HEK293 (cell line): ENCODE data around the gene HES1.
"Not testable (repeated sequence)": the region's sequence is repeated elsewhere in the genome, so short reads cannot be mapped to it uniquely, and the experiment has no call there.

ENCODE experiments used
- CTCF ChIA-PET: fragments of 350-600 bp; formaldehyde crosslinking; extraction: SDS; loops from one replicate; lab custom pipeline; 2021; ENCODE audit warnings: antibody characterized with exemption; lab: Yijun Ruan, JAX
- POLR2A ChIA-PET: fragments of 300-600 bp; formaldehyde crosslinking; extraction: SDS; loops from one replicate; lab custom pipeline; 2020; ENCODE audit warnings: antibody characterized with exemption, inconsistent platforms; lab: Yijun Ruan, JAX
- H3K27ac ChIP-seq: fragments of 200-500 bp; sonication (Bioruptor generic); 2 replicates; pipeline ENCODE4 v1.5.1; 2014; ENCODE audit warnings: low read depth, low read length, control low read depth, inconsistent platforms; ENCODE audit errors: extremely low read depth
- H3K36me3 ChIP-seq, 2 experiments: fragments of 200-500 bp in 1 of 2; sonication (Bioruptor generic) in 1 of 2; 1 replicate in 1 of 2; 2 replicates in 1 of 2; pipeline ENCODE4 v1.5.1; 2014 to 2017; ENCODE audit warnings: inconsistent platforms in 2 of 2, low read length in 2 of 2; ENCODE audit not compliant: control insufficient read depth in 2 of 2, insufficient read depth in 1 of 2
- H3K4me1 ChIP-seq: fragments of 200-500 bp; sonication (Bioruptor generic); 2 replicates; pipeline ENCODE4 v1.5.1; 2014; ENCODE audit warnings: mild to moderate bottlenecking, low read length, inconsistent platforms; ENCODE audit not compliant: control insufficient read depth, insufficient read depth
- H3K4me3 ChIP-seq: 2 replicates; pipeline ENCODE4 v1.5.1; 2011; ENCODE audit warnings: low read depth, mild to moderate bottlenecking, control low read depth, low read length, moderate library complexity
- H3K9me3 ChIP-seq: fragments of 200-500 bp; sonication (Bioruptor generic); 2 replicates; pipeline ENCODE4 v1.5.1; 2014; ENCODE audit warnings: low read depth, low read length, inconsistent platforms; ENCODE audit not compliant: control insufficient read depth, insufficient read depth
- GFI1B ChIP-seq: fragments of 450-650 bp; formaldehyde crosslinking; IDR thresholded peaks from 2 replicates; pipeline ENCODE4 v1.5.1; 2016; ENCODE audit warnings: missing biosample characterization, missing genetic modification characterization
- GLI4 ChIP-seq: fragments of 450-650 bp; formaldehyde crosslinking; IDR thresholded peaks from 2 replicates; pipeline ENCODE4 v1.5.1; 2016; ENCODE audit warnings: missing biosample characterization, missing genetic modification characterization
- SCRT1 ChIP-seq: fragments of 450-650 bp; formaldehyde crosslinking; IDR thresholded peaks from 2 replicates; pipeline ENCODE4 v1.5.1; 2016; ENCODE audit warnings: missing biosample characterization, missing genetic modification characterization, borderline replicate concordance
- WT1 ChIP-seq: fragments of 450-650 bp; formaldehyde crosslinking; IDR thresholded peaks from 2 replicates; pipeline ENCODE4 v1.5.1; 2016; ENCODE audit warnings: missing biosample characterization, missing genetic modification characterization
- ZFP41 ChIP-seq: fragments of 450-650 bp; formaldehyde crosslinking; IDR thresholded peaks from 2 replicates; pipeline ENCODE4 v1.5.1; 2016; ENCODE audit warnings: missing biosample characterization, missing genetic modification characterization, borderline replicate concordance
- ZNF140 ChIP-seq: fragments of 450-650 bp; formaldehyde crosslinking; IDR thresholded peaks from 2 replicates; pipeline ENCODE4 v1.5.1; 2016; ENCODE audit warnings: missing biosample characterization, missing genetic modification characterization
- ZNF169 ChIP-seq: fragments of 450-650 bp; formaldehyde crosslinking; IDR thresholded peaks from 2 replicates; pipeline ENCODE4 v1.5.1; 2016; ENCODE audit warnings: missing biosample characterization, missing genetic modification characterization
- ZNF174 ChIP-seq: fragments of 450-650 bp; formaldehyde crosslinking; IDR thresholded peaks from 2 replicates; pipeline ENCODE4 v1.5.0; 2017; ENCODE audit warnings: missing biosample characterization, mild to moderate bottlenecking, missing genetic modification characterization
- ZNF239 ChIP-seq: fragments of 450-650 bp; formaldehyde crosslinking; IDR thresholded peaks from 2 replicates; pipeline ENCODE4 v1.5.1; 2016; ENCODE audit warnings: missing biosample characterization, missing genetic modification characterization
- ZNF26 ChIP-seq: fragments of 450-650 bp; formaldehyde crosslinking; IDR thresholded peaks from 2 replicates; pipeline ENCODE4 v1.5.1; 2016; ENCODE audit warnings: missing biosample characterization, missing genetic modification characterization
- ZNF292 ChIP-seq: fragments of 450-650 bp; formaldehyde crosslinking; IDR thresholded peaks from 2 replicates; pipeline ENCODE4 v1.5.1; 2016; ENCODE audit warnings: low read depth, missing biosample characterization, missing genetic modification characterization, borderline replicate concordance
- ZNF48 ChIP-seq: fragments of 450-650 bp; formaldehyde crosslinking; IDR thresholded peaks from 2 replicates; pipeline ENCODE4 v1.5.1; 2016; ENCODE audit warnings: missing biosample characterization, missing genetic modification characterization
- ZNF530 ChIP-seq: fragments of 450-650 bp; formaldehyde crosslinking; IDR thresholded peaks from 2 replicates; pipeline ENCODE4 v1.5.1; 2016; ENCODE audit warnings: low read depth, missing biosample characterization, missing genetic modification characterization
- ZNF585B ChIP-seq: fragments of 450-650 bp; formaldehyde crosslinking; IDR thresholded peaks from 2 replicates; pipeline ENCODE4 v1.5.1; 2016; ENCODE audit warnings: missing biosample characterization, missing genetic modification characterization
- ZNF600 ChIP-seq: fragments of 450-650 bp; formaldehyde crosslinking; IDR thresholded peaks from 2 replicates; pipeline ENCODE4 v1.5.1; 2016; ENCODE audit warnings: missing biosample characterization, missing genetic modification characterization
- ZNF624 ChIP-seq: fragments of 450-650 bp; formaldehyde crosslinking; IDR thresholded peaks from 2 replicates; pipeline ENCODE4 v1.5.1; 2017; ENCODE audit warnings: missing biosample characterization, missing genetic modification characterization
- ZNF629 ChIP-seq: fragments of 450-650 bp; formaldehyde crosslinking; IDR thresholded peaks from 2 replicates; pipeline ENCODE4 v1.5.1; 2017; ENCODE audit warnings: missing biosample characterization, missing genetic modification characterization
- ZNF645 ChIP-seq: fragments of 450-650 bp; formaldehyde crosslinking; IDR thresholded peaks from 2 replicates; pipeline ENCODE4; 2016; ENCODE audit warnings: missing biosample characterization, missing genetic modification characterization
- ZSCAN23 ChIP-seq: fragments of 450-650 bp; formaldehyde crosslinking; IDR thresholded peaks from 2 replicates; pipeline ENCODE4 v1.5.1; 2016; ENCODE audit warnings: missing biosample characterization, missing genetic modification characterization
- TF ChIP-seq, protein P1 (sequence below): fragments of 450-650 bp; formaldehyde crosslinking; IDR thresholded peaks from 2 replicates; pipeline ENCODE4 v1.5.1; 2016; ENCODE audit warnings: missing biosample characterization, missing genetic modification characterization
- TF ChIP-seq, protein P2 (sequence below): fragments of 450-650 bp; formaldehyde crosslinking; IDR thresholded peaks from 2 replicates; pipeline ENCODE4 v1.5.1; 2017; ENCODE audit warnings: missing biosample characterization, missing genetic modification characterization

Gene HES1

DNA sequence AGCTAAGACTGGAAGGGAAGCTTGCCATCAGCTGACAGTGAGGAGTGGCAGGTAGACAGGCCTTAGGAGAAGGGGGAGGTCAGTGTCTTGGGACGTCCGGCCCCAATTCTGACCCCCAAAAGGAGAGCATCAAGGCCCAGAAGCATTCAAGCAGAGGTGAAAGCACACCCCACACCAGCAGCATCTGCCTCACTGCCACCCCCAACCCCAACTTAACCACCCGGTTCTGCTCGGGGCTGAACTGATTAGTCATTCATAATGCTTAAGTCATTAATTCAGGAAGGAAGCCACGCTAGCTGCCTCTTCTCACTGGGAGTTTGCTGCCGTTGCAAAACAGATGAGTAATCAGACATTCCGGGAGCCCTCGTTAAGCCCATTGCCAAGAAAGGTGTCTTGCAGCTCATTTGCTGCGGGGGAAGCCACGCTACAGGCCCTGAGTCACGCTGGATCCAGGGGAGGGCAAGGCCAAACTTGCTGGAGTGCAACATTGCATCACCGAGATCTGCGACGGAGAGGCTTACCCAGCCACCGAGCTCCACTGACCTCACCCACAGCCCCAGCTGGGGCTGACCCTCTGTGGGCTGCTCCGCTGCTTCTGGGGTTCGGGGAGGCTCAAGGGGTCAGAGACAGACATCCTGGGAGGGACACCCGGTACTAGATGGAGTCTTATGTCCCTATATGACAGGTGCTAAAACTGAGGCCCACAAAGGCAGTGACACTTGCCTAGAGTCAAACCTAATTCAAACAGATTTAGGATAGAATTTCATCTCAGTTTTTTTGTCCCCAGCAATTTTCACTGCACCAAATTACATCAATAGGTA is 46.4 kb upstream of the HES1 start (continued):
- TF ChIP-seq ZNF530 (no peak), ZNF174 (tag by site-specific recombination) (no peak), ZNF624 (tag by site-specific recombination) (no peak), ZNF645 (0 out of 2 replicates have a peak, but pooled peaks have one; percentile 42), ZNF292 (tag by site-specific recombination) (no peak), ZSCAN23 (tag by site-specific recombination) (0 out of 2 replicates have a peak, but pooled peaks have one; percentile 29), WT1 (tag by site-specific recombination) (peak; percentile 76), ZNF26 (tag by site-specific recombination) (no peak), GFI1B (tag by site-specific recombination) (peak; percentile 31; the same call in 1 of the 2 replicates), ZNF48 (tag by site-specific recombination) (no peak), ZNF169 (tag by site-specific recombination) (no peak), GLI4 (no peak), ZNF585B (tag by site-specific recombination) (no peak), ZNF629 (peak; percentile 97), ZNF239 (tag by site-specific recombination) (no peak), SCRT1 (tag by site-specific recombination) (no peak), ZNF140 (tag by site-specific recombination) (no peak), ZFP41 (tag by site-specific recombination) (no peak)
- TF ChIP-seq, protein P1, sequence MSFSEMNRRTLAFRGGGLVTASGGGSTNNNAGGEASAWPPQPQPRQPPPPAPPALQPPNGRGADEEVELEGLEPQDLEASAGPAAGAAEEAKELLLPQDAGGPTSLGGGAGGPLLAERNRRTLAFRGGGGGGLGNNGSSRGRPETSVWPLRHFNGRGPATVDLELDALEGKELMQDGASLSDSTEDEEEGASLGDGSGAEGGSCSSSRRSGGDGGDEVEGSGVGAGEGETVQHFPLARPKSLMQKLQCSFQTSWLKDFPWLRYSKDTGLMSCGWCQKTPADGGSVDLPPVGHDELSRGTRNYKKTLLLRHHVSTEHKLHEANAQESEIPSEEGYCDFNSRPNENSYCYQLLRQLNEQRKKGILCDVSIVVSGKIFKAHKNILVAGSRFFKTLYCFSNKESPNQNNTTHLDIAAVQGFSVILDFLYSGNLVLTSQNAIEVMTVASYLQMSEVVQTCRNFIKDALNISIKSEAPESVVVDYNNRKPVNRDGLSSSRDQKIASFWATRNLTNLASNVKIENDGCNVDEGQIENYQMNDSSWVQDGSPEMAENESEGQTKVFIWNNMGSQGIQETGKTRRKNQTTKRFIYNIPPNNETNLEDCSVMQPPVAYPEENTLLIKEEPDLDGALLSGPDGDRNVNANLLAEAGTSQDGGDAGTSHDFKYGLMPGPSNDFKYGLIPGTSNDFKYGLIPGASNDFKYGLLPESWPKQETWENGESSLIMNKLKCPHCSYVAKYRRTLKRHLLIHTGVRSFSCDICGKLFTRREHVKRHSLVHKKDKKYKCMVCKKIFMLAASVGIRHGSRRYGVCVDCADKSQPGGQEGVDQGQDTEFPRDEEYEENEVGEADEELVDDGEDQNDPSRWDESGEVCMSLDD, result peak; percentile 69
- TF ChIP-seq, protein P2, sequence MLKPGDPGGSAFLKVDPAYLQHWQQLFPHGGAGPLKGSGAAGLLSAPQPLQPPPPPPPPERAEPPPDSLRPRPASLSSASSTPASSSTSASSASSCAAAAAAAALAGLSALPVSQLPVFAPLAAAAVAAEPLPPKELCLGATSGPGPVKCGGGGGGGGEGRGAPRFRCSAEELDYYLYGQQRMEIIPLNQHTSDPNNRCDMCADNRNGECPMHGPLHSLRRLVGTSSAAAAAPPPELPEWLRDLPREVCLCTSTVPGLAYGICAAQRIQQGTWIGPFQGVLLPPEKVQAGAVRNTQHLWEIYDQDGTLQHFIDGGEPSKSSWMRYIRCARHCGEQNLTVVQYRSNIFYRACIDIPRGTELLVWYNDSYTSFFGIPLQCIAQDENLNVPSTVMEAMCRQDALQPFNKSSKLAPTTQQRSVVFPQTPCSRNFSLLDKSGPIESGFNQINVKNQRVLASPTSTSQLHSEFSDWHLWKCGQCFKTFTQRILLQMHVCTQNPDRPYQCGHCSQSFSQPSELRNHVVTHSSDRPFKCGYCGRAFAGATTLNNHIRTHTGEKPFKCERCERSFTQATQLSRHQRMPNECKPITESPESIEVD (tag by site-specific recombination), result no peak

DNA sequence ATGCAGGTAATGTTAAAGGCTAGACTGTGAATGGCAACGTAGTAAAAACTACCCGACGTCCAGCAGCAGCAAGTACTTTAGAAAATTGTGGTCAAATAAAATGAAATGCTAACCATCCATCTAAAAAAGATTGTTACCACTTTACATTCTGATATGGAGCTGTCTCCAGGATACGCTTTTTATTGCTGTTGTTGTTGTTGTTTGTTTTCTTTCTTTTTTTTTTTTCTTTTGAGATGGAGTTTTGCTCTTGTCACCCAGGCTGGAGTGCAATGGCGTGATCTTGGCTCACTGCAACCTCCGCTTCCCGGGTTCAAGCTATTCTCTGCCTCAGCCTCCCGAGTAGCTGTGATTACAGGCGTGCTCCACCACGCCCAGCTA is 45.8 kb upstream of the HES1 start:
- peak; percentile 30; the same call in 1 of the 2 replicates for TF ChIP-seq ZNF600 (tag by site-specific recombination)
- POLR2A ChIA-PET, result interaction anchor here (1.1 to 1.5 kb wide), 5 partner anchors 19 to 87 kb away, joined by 3 to 11 read pairs (median 5); partner anchors contain the start of gene HES1
- H3K36me3 ChIP-seq, H3K4me1 ChIP-seq, H3K4me3 ChIP-seq, H3K9me3 ChIP-seq, CTCF ChIA-PET: not testable (repeated sequence)
- H3K27ac ChIP-seq, result peak overlapping the region; percentile 2; the same call in 1 of the 2 replicates
